Activated B cell treated with CpG ODN at 0.5 μM for 24 hours (primary cell): Measurements from ENCODE around the gene THSD4. TPM values are rescaled to one million over a fixed set of nuclear protein-coding genes. Genes with fewer than 3 reads are reported as not detected.

ENCODE experiments used
- ATAC-seq: fragments of 200-7000 bp; cut with Tn5 transposase; one replicate; pipeline ENCODE4 v1.10.0; 2021; ENCODE audit warnings: low read depth, mild to moderate bottlenecking, moderate library complexity
- CTCF ChIA-PET: fragments of 350-600 bp; sonication (Branson Sonifier 250); formaldehyde crosslinking; loops from one replicate; lab custom pipeline; 2021; ENCODE audit warnings: antibody characterized with exemption; lab: Charles Lee
- POLR2A ChIA-PET: fragments of 350-600 bp; sonication (Branson Sonifier 250); formaldehyde crosslinking; loops from one replicate; lab custom pipeline; 2021; ENCODE audit warnings: antibody characterized with exemption; lab: Charles Lee
- DNase-seq: peaks from one replicate; pipeline ENCODE4 v3.0.0; 2022
- H3K27ac Mint-ChIP-seq: one replicate; pipeline ENCODE4 v1.8.0; 2020; ENCODE audit warnings: mixed read lengths
- H3K27me3 Mint-ChIP-seq: one replicate; pipeline ENCODE4 v1.8.0; 2021; ENCODE audit warnings: mixed read lengths
- H3K36me3 Mint-ChIP-seq: one replicate; pipeline ENCODE4 v1.8.0; 2021; ENCODE audit warnings: low read depth, mixed read lengths
- H3K4me1 Mint-ChIP-seq: one replicate; pipeline ENCODE4 v1.8.0; 2021; ENCODE audit warnings: mixed read lengths
- H3K4me3 Mint-ChIP-seq: one replicate; pipeline ENCODE4 v1.8.0; 2020; ENCODE audit warnings: mild to moderate bottlenecking, mixed read lengths
- H3K9me3 Mint-ChIP-seq: one replicate; pipeline ENCODE4 v1.8.0; 2020; ENCODE audit warnings: mixed read lengths
- intact Hi-C: fragments of 100-400 bp; cut with micrococcal nuclease; formaldehyde crosslinking; loops from one replicate; pipeline ENCODE4 v1.15.1; 2024
- total RNA-seq: library from RNA; stranded (reverse); gene quantifications from 2 replicates; pipeline ENCODE4 v1.2.3, GENCODE V29; 2022
- TF ChIP-seq, protein P1 (sequence below): fragments of 200-600 bp; IDR thresholded peaks from one replicate; pipeline ENCODE4 v1.8.0; 2022; ENCODE audit warnings: antibody characterized with exemption, mild to moderate bottlenecking

Gene THSD4
- total RNA-seq, 1 donor from 2014 or later, result not detected

DNA sequence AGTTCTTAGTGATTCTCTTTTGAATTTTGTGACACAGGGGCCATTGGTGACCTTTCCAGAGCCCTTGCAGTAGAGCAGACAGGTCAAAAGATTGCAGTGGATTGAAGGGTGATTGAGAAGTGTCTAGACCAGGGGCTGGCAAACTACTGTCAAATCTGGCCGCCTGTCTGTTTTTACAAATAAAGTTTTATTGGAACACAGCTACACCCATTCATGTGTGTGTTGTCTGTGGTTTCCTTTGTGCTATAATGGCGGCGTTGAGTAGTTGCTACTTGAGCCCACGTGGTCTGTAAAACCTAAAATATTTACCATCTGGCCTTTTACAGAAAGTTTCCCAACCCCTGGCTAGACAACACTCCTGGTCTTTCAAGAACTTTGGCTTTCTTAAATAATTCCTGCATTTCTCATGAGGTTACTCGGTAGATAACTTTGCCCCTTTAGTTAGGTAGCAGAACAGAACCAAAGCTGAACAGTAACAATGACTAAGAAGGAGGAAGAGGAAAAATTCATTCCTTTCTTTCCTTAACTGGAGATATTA is 430.0 kb downstream of the THSD4 start:
- ChIA-PET POLR2A (no interaction called here), CTCF (no interaction called here)
- ATAC-seq (no peak), DNase-seq (no peak)
- Mint-ChIP-seq H3K27me3 (peaks cover 4% of the 10 kb centered on the region), H3K4me3 (no peak overlapping the region), H3K36me3 (no peaks in the 10 kb centered on the region), H3K9me3 (no peaks in the 10 kb centered on the region), H3K4me1 (no peaks in the 10 kb centered on the region), H3K27ac (no peak overlapping the region)
- TF ChIP-seq, protein P1, sequence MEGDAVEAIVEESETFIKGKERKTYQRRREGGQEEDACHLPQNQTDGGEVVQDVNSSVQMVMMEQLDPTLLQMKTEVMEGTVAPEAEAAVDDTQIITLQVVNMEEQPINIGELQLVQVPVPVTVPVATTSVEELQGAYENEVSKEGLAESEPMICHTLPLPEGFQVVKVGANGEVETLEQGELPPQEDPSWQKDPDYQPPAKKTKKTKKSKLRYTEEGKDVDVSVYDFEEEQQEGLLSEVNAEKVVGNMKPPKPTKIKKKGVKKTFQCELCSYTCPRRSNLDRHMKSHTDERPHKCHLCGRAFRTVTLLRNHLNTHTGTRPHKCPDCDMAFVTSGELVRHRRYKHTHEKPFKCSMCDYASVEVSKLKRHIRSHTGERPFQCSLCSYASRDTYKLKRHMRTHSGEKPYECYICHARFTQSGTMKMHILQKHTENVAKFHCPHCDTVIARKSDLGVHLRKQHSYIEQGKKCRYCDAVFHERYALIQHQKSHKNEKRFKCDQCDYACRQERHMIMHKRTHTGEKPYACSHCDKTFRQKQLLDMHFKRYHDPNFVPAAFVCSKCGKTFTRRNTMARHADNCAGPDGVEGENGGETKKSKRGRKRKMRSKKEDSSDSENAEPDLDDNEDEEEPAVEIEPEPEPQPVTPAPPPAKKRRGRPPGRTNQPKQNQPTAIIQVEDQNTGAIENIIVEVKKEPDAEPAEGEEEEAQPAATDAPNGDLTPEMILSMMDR, result no peak
- intact Hi-C loops, result no loop called here

DNA sequence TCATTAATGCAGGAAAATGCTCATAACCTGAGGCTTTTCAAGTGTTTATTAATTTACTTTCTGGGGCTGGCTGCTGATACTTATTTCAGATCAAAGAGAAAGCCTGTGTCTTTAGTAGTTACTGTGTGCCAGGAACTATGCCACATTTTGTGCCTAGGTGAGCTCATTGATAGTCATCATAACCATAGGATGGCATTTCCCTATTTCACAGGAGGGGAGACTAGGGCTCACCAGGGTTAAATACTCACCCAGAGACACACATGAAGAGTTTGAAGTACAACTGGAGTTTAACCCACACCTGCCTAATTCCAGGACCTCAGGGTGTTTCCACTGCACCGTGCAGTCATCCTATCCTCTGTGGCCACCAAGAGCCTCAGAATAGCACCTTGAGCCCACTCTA is 430.7 kb downstream of the THSD4 start:
- no peak overlapping the region for H3K4me3 Mint-ChIP-seq
- H3K4me1 Mint-ChIP-seq, result no peaks in the 10 kb centered on the region
- TF ChIP-seq, protein P1, result no peak
- POLR2A ChIA-PET, result no interaction called here
- no peak overlapping the region for H3K27ac Mint-ChIP-seq
- H3K9me3 Mint-ChIP-seq, result no peaks in the 10 kb centered on the region
- H3K36me3 Mint-ChIP-seq, result no peaks in the 10 kb centered on the region
- DNase-seq (no peak), ATAC-seq (no peak)
- CTCF ChIA-PET, result no interaction called here
- intact Hi-C loops, result no loop called here
- peaks cover 4% of the 10 kb centered on the region for H3K27me3 Mint-ChIP-seq

DNA sequence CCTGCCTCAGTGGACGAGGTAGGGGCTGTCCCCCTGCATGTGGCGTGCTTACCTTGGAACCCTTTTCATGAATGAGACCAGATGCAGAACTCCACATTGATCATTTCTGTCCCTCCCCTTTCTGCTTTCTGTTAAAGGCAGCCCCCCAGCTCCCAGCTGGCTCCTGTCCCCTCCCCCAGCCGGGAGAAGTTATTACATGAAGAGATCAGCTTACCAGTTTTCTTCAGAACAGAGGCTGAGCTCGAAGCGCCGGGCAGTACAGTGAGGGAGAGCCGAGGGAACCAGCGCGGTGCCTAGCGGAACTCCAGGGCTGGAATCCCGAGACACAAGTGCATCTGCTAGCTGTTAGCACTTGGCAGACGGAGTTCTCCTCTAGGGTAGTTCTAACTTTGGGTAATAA is 431.7 kb downstream of the THSD4 start:
- TF ChIP-seq, protein P1, result no peak
- no peak overlapping the region for H3K27ac Mint-ChIP-seq
- H3K27me3 Mint-ChIP-seq, result no peaks in the 10 kb centered on the region
- POLR2A ChIA-PET, result no interaction called here
- ATAC-seq, result no peak
- no peaks in the 10 kb centered on the region for H3K9me3 Mint-ChIP-seq
- intact Hi-C loops, result no loop called here
- no peaks in the 10 kb centered on the region for H3K36me3 Mint-ChIP-seq
- no peak overlapping the region for H3K4me3 Mint-ChIP-seq
- CTCF ChIA-PET, result no interaction called here
- DNase-seq, result no peak
- H3K4me1 Mint-ChIP-seq, result no peaks in the 10 kb centered on the region

DNA sequence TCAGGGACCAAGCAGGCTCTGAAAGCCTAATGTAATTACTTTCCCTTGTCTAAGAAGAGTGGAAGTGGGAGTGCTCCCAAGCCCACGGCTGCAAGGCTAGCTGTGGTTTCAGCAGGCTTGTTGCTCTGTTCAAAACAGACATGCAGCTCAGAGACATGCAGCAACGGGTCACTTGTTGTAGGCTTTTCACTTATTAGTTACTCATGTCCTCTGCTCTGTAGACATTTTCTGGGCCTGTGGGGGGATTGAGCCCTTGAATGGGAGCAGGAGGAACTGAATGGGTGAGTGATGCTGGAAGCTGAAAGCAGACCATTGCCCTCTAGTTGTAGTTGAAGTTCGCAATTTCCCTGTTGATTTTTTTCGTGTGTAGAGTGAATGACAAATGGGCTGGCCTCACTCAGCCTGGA is 433.1 kb downstream of the THSD4 start:
- CTCF ChIA-PET, result no interaction called here
- TF ChIP-seq, protein P1, result no peak
- no peak for DNase-seq
- H3K27ac Mint-ChIP-seq, result no peak overlapping the region
- no peaks in the 10 kb centered on the region for H3K36me3 Mint-ChIP-seq
- no peaks in the 10 kb centered on the region for H3K4me1 Mint-ChIP-seq
- no peak overlapping the region for H3K4me3 Mint-ChIP-seq
- H3K27me3 Mint-ChIP-seq, result no peaks in the 10 kb centered on the region
- POLR2A ChIA-PET, result no interaction called here
- intact Hi-C loops, result no loop called here
- ATAC-seq, result no peak
- H3K9me3 Mint-ChIP-seq, result no peaks in the 10 kb centered on the region

DNA sequence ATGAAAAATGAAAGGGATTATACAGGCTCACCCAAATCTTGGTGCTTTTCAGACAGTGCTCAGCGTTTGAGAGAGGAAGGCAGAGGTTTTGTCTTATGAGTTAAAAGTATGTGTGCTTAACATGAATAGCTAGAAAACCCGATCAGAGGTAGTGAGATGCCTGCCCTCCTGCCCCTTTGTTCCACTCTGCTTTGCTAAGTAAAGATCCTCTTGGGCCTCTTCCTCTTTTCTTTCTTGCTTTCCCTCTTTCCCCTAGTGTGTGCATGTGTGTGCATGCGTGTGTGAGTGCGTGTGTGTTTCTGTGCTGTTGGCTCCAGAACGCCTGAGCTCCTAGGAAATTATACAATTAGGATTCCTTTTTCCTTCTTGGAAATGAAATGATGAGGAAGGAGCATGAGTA is 433.8 kb downstream of the THSD4 start:
- Mint-ChIP-seq H3K4me1 (no peaks in the 10 kb centered on the region), H3K27ac (no peak overlapping the region), H3K9me3 (no peaks in the 10 kb centered on the region), H3K27me3 (no peaks in the 10 kb centered on the region), H3K4me3 (no peak overlapping the region), H3K36me3 (no peaks in the 10 kb centered on the region)
- DNase-seq, result no peak
- no peak for ATAC-seq
- intact Hi-C loops, result no loop called here
- ChIA-PET POLR2A (no interaction called here), CTCF (no interaction called here)
- TF ChIP-seq, protein P1, result no peak
